ENCODE measurements around the gene ARFGEF2.
A peak's percentile ranks its signal among the peaks of the same experiment; 100 is the strongest.
"Not testable (repeated sequence)": the region's sequence is repeated elsewhere in the genome, so short reads cannot be mapped to it uniquely, and the experiment has no call there.

The ARFGEF2 gene

DNA sequence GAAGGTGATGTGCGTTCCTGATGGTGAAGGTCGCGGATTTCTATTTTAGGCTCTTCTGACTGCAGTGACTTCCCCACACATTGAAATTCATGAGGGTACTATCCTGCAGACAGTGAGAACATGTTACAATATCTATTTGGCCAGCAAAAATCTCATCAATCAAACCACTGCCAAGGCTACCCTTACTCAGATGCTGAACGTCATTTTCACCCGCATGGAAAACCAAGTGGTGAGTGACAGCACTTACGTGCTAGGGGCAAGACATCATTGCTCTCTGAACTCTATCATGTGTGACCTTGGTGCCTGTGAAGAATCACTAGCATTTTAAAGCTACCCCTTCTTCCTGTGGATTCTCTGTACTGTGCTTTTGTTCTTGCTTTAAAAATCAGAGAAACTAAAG is 31.1 kb downstream of the ARFGEF2 start:
- DNase-seq (ENCODE audit: low spot score): no peak

GRCh38 chr20:48953653-48954052 is 32.1 kb downstream of the ARFGEF2 start:
- DNase-seq (ENCODE audit: low spot score): no peak

GRCh38 chr20:48956052-48956451 is 34.5 kb downstream of the ARFGEF2 start:
- no peak for DNase-seq (ENCODE audit: low spot score)

DNA sequence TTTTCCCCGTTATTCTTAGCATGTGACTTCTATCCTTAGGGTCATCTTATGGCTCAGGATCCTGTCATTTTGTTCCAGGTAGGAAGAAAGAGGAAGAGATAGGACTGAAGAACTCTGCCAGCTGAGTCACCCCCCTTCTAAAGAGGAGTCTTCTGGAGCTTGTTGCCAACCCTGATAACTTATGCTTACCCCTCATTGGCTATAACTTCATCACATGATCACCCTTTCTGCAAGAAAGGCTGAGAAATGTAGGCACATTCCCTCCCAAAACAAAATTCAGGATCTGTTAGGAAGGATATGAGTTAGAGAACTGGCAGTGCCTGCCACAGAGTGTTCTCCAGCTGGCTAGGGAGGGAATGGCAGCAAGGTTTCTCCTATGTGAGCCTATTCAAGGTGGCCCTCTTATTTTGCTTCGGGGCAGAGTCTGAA is 35.6 kb downstream of the ARFGEF2 start:
- DNase-seq (ENCODE audit: low spot score): no peak

- no peak for DNase-seq (ENCODE audit: low spot score)
Measured at GRCh38 chr20:48957533-48957932, 36.0 kb downstream of the ARFGEF2 start.

DNA sequence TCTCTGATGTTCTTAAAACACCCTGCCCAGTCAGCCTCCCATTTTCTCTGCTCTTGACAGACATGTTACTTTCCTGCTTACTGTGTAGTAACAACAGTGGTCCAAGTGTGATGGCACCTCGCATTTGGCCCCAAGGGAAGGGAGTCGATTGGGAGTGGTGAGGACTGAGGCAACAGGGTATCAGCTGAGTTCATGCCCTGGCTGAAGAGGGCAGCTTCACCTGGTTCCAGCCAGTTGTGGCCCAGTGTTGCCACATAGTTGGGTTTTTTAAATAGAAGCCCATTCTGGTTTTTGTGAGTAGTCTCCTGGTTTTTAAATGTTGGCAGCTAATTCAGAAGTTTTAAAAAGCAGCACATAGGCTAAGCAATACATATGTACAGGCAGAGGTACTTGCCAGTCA is 37.2 kb downstream of the ARFGEF2 start:
- no peak for DNase-seq (ENCODE audit: low spot score)

- no peak for DNase-seq (ENCODE audit: low spot score)
Measured at GRCh38 chr20:48959899-48960550, 38.5 kb downstream of the ARFGEF2 start.

DNA sequence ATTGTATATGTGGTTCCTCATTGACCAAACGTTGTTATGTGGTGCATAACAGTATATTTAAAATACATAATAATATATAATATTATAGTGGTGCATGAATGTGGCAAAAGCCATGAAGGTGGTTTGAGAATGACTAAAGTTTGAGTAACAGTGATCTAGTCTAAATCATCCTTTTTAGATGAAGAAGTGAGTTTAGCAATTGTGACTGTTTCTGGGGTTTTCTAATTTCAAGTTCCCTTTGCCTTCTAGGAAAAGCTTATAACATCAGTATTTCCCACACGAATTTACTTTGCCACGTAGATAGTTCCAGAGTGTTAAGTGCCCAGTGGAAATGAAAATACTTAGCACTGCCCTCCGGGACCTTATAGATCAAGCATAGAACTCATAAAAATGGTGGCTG is 40.9 kb downstream of the ARFGEF2 start:
- no peak for DNase-seq (ENCODE audit: low spot score)

DNA sequence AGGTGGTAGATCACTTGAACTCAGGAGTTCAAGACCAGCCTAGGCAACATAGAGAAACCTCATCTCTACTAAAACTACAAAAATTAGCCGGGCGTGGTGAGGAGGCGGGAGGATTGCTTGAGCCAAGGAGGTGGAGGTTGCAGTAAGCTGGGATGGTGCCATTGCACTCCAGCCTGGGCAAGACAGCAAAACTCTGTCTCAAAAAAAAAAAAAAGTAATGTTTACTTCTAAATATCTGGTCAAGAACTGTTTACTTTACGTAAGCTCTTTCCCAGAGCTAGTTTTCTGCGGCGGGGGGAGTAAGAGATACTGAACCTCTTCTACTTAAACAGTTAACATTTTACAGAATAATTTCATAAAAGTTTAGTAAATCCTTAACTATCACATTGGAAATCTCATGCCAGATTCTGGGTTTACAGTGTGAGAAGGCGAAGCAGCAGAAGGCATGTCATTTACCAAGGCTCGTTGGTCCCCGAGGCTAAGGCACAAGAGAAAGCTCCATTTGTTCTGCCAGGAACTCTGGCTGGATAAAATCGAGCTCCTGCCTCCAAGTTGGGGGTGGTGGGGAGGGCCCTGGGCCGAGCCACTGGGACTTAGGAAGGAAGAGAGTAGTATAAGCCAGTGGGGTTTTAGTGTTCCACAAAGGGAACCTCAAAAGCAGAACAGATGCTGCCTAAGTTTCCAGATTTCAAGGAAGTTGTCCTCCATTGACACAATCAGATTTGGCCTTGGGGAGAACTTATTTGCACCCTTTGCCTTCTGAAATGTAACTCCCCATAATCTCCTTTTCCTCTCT is 41.7 kb downstream of the ARFGEF2 start:
- no peak for DNase-seq (ENCODE audit: low spot score)

GRCh38 chr20:48965189-48965910 is 43.8 kb downstream of the ARFGEF2 start:
- peak; percentile 35 for DNase-seq (ENCODE audit: low spot score)

- DNase-seq (ENCODE audit: low spot score): no peak
Measured at GRCh38 chr20:48970681-48971365, 49.3 kb downstream of the ARFGEF2 start.

- DNase-seq (ENCODE audit: low spot score): no peak
Measured at GRCh38 chr20:48971956-48972355, 50.4 kb downstream of the ARFGEF2 start.

DNA sequence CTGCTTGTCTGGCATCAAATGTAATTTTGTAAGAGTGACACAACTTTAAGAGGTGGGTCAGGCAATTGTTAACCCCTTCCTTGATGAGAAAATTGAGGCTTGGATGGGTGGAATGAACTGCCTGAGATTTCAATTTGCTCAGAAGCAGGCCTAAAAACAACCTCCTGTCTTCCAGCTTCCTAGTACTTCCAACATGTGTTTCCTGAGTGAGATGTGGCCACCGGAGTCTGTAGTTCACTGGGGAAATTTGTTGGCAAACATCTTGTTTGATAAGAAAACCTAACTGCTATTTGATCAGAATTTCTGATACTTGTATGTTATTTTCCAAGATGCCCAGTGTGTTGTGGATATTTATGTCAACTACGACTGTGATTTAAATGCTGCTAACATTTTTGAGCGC is 51.3 kb downstream of the ARFGEF2 start:
- no peak for DNase-seq (ENCODE audit: low spot score)

- no peak for DNase-seq (ENCODE audit: low spot score)
Measured at GRCh38 chr20:48975955-48976354, 54.4 kb downstream of the ARFGEF2 start.

- not testable (repeated sequence) for DNase-seq (ENCODE audit: low spot score)
Measured at GRCh38 chr20:48979980-48980379, 58.5 kb downstream of the ARFGEF2 start.

GRCh38 chr20:48983423-48984400 is 62.2 kb downstream of the ARFGEF2 start:
- DNase-seq (ENCODE audit: low spot score): peak; percentile 68

- no peak for DNase-seq (ENCODE audit: low spot score)
Measured at GRCh38 chr20:48984575-48985219, 63.2 kb downstream of the ARFGEF2 start.

GRCh38 chr20:48986899-48987298 is 65.4 kb downstream of the ARFGEF2 start:
- peak; percentile 7 for DNase-seq (ENCODE audit: low spot score)

GRCh38 chr20:48990467-48990866 is 69.0 kb downstream of the ARFGEF2 start:
- no peak for DNase-seq (ENCODE audit: low spot score)

DNA sequence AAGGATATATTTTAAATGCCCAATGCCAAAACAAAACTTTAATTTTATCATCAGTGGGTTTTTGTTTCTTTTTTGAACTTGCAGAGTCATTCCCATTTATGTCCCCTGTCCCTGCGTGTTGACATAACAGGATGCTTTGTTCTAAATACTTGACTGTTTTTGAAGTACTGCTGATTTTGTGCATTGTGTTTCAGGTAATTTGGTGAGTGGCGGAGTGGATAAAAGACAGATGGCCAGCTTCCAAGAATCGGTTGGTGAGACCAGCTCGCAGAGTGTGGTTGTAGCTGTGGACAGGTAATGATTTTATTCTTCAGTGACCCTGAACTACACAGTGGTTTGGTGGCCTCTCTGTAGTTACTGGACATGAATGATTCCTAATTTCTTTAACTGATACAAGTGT is 74.1 kb downstream of the ARFGEF2 start:
- DNase-seq (ENCODE audit: low spot score): no peak
